HG03039 (cell line): ENCODE results near the gene LGR6.
"Not testable (repeated sequence)": the region's sequence is repeated elsewhere in the genome, so short reads cannot be mapped to it uniquely, and the experiment has no call there.

ENCODE experiments used
- ATAC-seq: cut with Tn5 transposase; IDR thresholded peaks from one replicate; pipeline ENCODE4 v1.9.1; 2021; ENCODE audit warnings: mild to moderate bottlenecking, moderate library complexity; ENCODE audit not compliant: unreplicated experiment

The LGR6 gene

DNA sequence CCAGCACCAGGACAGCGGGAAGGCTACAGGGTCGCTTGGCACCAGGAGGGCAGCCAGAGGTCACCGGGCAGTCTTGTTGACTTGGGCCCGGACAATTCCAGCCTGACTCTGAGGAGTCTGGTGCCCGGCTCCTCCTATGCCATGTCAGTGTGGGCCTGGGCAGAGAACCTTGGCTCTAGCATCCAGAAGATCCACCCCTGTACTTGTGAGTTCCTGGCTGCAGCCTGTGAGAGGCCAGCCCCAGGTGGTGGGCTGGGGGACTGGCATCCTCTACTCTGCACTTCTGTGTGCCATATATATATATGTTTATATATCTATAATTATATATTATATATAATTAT is 21.6 kb upstream of the LGR6 start:
- ATAC-seq = no peak

GRCh38 chr1:202173993-202174392 is 19.6 kb upstream of the LGR6 start:
- no peak for ATAC-seq

GRCh38 chr1:202176949-202177927 is 16.4 kb upstream of the LGR6 start:
- ATAC-seq = no peak

GRCh38 chr1:202179828-202180750 is 13.5 kb upstream of the LGR6 start:
- ATAC-seq = no peak

GRCh38 chr1:202180751-202181139 is 12.9 kb upstream of the LGR6 start:
- ATAC-seq = not testable (repeated sequence)

GRCh38 chr1:202181586-202181985 is 12.0 kb upstream of the LGR6 start:
- no peak for ATAC-seq

- ATAC-seq = no peak
Observed at GRCh38 chr1:202182040-202182877, 11.3 kb upstream of the LGR6 start.

DNA sequence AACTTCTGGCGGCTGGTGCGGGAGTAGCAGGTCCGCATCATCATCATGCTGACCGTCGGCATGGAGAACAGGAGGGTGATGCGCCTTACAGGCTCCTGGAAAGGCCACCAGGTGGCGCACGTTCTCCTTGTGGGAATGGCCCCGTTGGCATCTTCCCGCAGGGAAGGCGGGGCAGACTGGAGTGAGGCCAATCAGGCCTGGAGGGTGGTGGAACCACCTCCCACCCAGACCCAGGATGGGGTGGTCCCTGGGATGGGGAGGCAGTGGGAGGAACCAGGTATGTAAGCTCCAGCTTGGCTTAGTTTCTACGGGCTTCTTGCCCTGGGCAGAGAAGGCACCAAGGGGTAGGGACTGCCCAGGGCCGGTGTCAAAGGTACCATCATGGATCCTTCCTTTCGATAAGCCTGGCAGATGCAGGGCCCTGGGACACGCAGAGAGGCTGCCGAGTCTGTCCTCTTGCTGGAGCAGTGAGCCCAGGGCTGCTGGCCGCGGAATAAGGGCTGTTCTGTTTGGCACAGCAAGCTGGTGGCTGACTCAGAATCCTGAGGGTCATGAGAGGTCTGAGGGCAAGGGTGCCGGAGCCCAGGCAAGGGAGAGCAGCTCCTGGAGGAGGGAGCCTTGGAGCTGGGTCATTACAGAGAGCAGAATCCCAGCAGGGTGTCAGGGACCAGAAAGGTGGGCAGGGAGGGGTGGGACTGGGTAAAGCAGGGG is 8.7 kb upstream of the LGR6 start:
- no peak for ATAC-seq

DNA sequence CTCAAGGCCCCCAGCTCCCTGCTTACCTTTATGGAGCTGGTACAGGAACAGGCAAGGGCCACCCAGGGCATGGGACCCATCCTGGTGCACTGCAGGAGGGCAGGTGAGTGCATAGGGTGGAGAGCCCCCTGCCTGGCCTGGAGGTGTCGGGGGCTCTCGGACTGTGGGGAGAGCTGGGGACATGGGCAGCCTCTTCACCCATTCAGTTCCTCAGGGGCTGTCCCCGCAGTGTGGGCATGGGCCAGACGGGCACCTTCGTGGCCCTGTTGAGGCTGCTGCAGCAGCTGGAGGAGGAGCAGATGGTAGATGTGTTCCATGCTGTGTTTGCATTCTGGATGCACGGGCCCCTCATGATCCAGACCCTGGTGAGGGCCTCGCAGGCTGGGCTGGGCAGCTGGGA is 7.3 kb upstream of the LGR6 start:
- no peak for ATAC-seq

DNA sequence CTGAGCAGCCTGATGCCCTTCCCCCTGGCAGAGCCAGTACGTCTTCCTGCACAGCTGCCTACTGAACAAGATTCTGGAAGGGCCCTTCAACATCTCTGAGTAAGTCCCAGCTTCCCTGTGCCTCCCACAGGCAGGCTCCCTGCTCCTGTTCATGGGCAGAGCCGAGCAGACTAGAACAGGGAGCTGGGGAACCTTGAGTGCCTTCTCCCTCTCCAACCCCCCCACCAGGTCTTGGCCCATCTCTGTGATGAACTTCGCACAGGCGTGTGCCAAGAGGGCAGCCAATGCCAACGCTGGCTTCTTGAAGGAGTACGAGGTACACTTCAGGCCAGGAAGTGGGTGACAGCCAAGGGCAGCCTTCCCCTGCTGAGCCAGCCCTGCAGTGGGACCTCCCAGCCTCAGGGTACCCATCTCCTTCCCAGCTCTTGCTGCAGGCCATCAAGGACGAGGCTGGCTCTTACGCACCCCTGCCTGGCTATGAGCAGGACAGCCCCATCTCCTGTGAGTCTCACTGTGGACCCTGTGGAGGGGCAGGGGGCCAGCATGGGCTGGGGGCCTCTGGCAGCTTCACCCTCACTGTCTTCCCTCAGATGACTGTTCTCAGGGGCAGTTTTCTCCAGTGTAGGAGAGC is 6.4 kb upstream of the LGR6 start:
- no peak for ATAC-seq

DNA sequence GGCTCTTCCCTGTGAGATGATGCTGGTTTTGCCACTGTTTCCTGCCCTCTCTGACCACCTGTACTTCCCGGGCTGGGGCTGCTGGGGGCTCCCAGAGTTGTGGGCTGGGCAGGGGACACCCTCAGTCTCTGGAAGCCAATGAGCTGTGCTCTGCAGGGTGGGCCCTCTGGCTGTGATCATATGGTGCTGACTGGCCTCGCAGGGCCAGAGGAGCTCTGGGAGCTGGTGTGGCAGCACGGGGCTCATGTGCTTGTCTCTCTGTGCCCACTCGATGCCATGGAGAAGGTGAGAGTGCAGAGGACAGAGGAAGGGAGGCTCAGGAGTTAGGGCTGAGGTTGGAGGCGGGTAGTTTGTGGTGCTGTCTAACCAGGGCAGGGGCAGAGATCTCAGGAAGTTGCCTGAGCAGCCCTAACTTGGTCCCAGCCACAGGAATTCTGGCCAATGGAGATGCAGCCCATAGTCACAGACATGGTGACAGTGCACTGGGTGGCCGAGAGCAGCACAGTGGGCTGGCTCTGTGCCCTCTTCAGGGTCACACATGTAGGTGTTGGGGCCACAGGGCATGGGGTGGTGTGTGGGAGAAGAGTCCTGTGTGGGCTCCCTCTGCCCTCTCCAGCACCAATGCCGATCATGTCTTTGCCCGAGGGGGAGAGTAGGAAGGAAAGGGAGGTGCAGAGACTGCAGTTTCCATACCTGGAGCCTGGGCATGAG is 5.7 kb upstream of the LGR6 start:
- no peak for ATAC-seq

- ATAC-seq = no peak
Observed at GRCh38 chr1:202189001-202189790, 4.4 kb upstream of the LGR6 start.

DNA sequence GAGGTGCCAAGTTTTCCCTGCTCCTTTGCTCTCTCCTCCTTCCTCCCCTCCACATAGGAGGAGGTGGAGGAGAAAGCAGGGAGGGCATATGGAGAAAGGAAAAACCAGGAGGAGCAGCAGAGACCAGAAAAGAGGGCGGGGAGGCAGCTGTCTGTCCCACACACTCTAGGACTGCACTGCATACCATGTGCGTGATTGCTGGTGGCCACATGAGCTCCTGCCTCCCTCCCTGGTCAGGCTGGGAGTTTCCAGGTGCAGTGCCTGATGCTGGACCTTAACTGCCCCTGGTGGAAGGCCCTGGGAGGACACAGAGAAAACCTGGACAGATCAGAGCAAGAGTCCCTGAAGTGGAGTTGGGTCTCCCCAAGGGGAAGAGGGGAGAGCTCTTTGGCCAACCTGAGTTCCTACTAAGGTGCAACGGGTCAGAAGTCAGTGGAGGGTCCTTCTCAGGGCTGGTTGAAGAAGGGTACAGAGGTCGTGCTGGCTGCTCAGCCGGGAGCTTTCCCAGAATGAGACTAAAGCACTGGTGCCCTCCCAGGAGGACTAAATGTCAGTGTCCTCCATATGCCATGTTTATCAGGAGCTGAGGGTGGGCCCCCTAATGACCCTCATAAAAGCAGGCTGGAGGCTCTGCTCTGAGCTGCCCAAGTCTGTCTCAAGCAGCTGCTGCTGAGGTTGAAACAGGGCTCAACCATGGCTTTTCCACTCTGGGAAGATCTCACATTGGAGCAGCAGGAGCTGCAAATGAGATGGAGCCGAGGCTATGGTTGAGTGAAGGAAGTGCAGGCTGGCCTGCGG is 3.5 kb upstream of the LGR6 start:
- ATAC-seq = no peak

DNA sequence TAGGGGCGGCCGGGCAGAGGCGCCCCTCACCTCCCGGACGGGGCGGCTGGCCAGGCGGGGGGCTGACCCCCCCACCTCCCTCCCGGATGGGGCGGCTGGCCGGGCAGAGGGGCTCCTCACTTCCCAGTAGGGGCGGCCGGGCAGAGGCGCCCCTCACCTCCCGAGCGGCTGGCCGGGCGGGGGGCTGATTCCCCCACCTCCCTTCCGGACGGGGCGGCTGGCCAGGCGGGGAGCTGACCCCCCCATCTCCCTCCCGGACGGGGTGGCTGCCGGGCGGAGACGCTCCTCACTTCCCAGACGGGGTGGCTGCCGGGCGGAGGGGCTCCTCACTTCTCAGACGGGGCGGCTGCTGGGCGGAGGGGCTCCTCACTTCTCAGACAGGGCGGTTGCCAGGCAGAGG is 2.2 kb upstream of the LGR6 start:
- not testable (repeated sequence) for ATAC-seq

- no peak for ATAC-seq
Observed at GRCh38 chr1:202192770-202193613, 607 bp upstream of the LGR6 start.

DNA sequence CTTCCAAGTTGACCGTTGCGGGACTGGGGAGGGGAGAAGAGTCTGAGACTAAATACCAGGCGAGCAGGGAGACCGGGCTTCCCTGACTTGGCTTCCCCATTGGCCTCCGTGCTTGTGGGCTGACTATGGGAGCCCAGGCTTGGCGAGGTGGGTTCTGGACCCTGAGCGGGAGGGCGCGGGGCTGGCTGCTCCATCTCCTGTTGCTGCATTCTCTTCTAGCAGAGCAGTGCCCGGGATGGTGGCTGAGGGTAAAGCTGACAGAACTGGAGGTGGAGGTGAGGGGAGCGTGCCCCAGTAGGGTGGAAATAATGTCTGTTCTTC is 689 bp downstream of the LGR6 start:
- ATAC-seq = no peak
